Lower leg skin (tissue), 4 donors: ENCODE data around the gene SHC1. TPM values are rescaled to one million over a fixed set of nuclear protein-coding genes. Genes with fewer than 3 reads are reported as not detected.

ENCODE experiments used
- DNase-seq, 2 donors: peaks; one replicate each; pipeline ENCODE4 v3.0.0-alpha.2; 2019; ENCODE audit warnings: low spot score in 2 of 2
- H3K4me3 ChIP-seq: fragments of 200-600 bp; sonication (generic); 2 replicates; pipeline ENCODE4 v1.5.1; 2017; ENCODE audit warnings: mild to moderate bottlenecking, low read depth; ENCODE audit not compliant: poor library complexity, severe bottlenecking
- CTCF ChIP-seq, 3 donors: fragments of 450-650 bp; IDR thresholded peaks; one replicate each; pipeline ENCODE4 v1.5.1; 2016; ENCODE audit warnings: antibody characterized with exemption in 3 of 3, mild to moderate bottlenecking in 3 of 3, moderate library complexity in 2 of 3
- POLR2A ChIP-seq, 2 donors: fragments of 450-650 bp; IDR thresholded peaks; one replicate each; pipeline ENCODE4 v1.6.1; 2016 to 2017; ENCODE audit warnings: antibody characterized with exemption in 2 of 2, mild to moderate bottlenecking in 1 of 2, moderate library complexity in 1 of 2
- WGBS, 2 donors: methylation state at CpG; one replicate each; pipeline ENCODE4 v1.1.5; 2018; 5-methylcytosine and 5-hydroxymethylcytosine counted together
- intact Hi-C: fragments of 100-400 bp; cut with DNase I; formaldehyde crosslinking; loops from one replicate; pipeline ENCODE4 v1.15.0; 2023; ENCODE audit warnings: low total_unique reads
- total RNA-seq, 4 donors: library from RNA; depleted of rRNA; stranded (reverse); fragments of >200 nt; gene quantifications; one replicate each; pipeline ENCODE4 v1.1.0, GENCODE V29; 2016

Gene SHC1
- total RNA-seq, 4 donors from 2014 or later = 45.4 to 68.9 (median 66.4) TPM

GRCh38 chr1:154957091-154957657 lies 13.4 kb downstream of the SHC1 start:
- no peak for TF ChIP-seq CTCF (IDR thresholded peaks at IDR 0.05)
- no peak for TF ChIP-seq POLR2A (IDR thresholded peaks at IDR 0.05)
- no peak overlapping the region for H3K4me3 ChIP-seq
- no peak for DNase-seq
- intact Hi-C loops = loop anchor here (10.0 kb wide), 1 partner anchor 98 kb away; the partner anchor contains the start of gene ADAM15
- WGBS, 2 donors = 23 to 24% methylated on average over 9 of the region's 9 CpGs

GRCh38 chr1:154956544-154956941 lies 14.0 kb downstream of the SHC1 start:
- DNase-seq = no peak
- no peak overlapping the region for H3K4me3 ChIP-seq
- intact Hi-C loops = loop anchor here (10.0 kb wide), 1 partner anchor 98 kb away; the partner anchor contains the start of gene ADAM15
- TF ChIP-seq POLR2A (IDR thresholded peaks at IDR 0.05) = no peak
- no peak for TF ChIP-seq CTCF (IDR thresholded peaks at IDR 0.05)
- 9 to 12% methylated on average over 6 of the region's 6 CpGs for WGBS, 2 donors

GRCh38 chr1:154955718-154956543 lies 14.6 kb downstream of the SHC1 start, which contains the start of gene PBXIP1:
Gene PBXIP1 (minus strand): TSS chr1:154956099. CDS start chr1:154953721, 2,378 bp downstream.
- intact Hi-C loops = loop anchor here (10.0 kb wide), 1 partner anchor 99 kb away; the partner anchor contains the start of gene ADAM15
- DNase-seq = peak; percentile 93 to 94
- whole genome bisulfite sequencing, 2 donors = 0 to 1% methylated on average over 18 of the region's 18 CpGs
- TF ChIP-seq CTCF (IDR thresholded peaks at IDR 0.05) = no peak
- no peak for TF ChIP-seq POLR2A (IDR thresholded peaks at IDR 0.05)
- peak within 1 kb of the TSS; percentile 45 for H3K4me3 ChIP-seq

- H3K4me3 ChIP-seq = peak overlapping the region; percentile 45
- WGBS, 2 donors = 17 to 21% methylated on average over 4 of the region's 4 CpGs
- no peak for DNase-seq
- intact Hi-C loops = loop anchor here (10.0 kb wide), 1 partner anchor 100 kb away; the partner anchor contains the start of gene ADAM15
- TF ChIP-seq POLR2A (IDR thresholded peaks at IDR 0.05) = no peak
- TF ChIP-seq CTCF (IDR thresholded peaks at IDR 0.05) = no peak
Measured at GRCh38 chr1:154955039-154955717, 15.4 kb downstream of the SHC1 start.

- no peak overlapping the region for H3K4me3 ChIP-seq
- TF ChIP-seq CTCF (IDR thresholded peaks at IDR 0.05) (no peak), POLR2A (IDR thresholded peaks at IDR 0.05) (no peak)
- no peak for DNase-seq
- intact Hi-C loops = loop anchor here (10.0 kb wide), 1 partner anchor 100 kb away; the partner anchor contains the start of gene ADAM15
- WGBS, 2 donors = 61 to 68% methylated on average over 3 of the region's 3 CpGs
Measured at GRCh38 chr1:154954541-154954940, 16.0 kb downstream of the SHC1 start.
